HCEC 1CT (cell line): ENCODE data around the gene CDON.
"Not testable (repeated sequence)": the region's sequence is repeated elsewhere in the genome, so short reads cannot be mapped to it uniquely, and the experiment has no call there.

Experiments
- DNase-seq: peaks from one replicate; pipeline ENCODE4 v3.0.0-alpha.2; 2017

The CDON gene

DNA sequence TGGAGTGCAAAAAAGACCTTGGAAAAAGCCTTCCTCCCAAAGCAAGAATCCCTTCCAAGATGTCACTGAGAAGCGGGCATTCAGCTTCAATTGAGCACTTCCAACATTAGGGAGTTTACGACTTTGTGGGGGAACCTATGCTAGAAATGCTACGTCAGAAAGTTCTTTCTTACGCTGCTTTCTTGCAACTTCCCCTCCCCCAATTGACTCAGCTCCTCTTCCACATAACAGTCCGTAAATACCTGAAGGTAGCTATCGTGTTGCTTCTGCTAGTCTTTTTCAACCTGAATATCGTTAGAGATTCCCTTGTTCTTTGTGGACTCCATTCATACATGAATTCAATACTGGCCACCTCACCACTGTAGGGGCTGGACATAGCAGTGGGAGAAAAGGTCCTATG, 69.8 kb downstream of the CDON start:
- no peak for DNase-seq

GRCh38 chr11:125990244-125990643, 72.4 kb downstream of the CDON start:
- DNase-seq: no peak

GRCh38 chr11:125987066-125987641, 75.5 kb downstream of the CDON start:
- DNase-seq: no peak

DNA sequence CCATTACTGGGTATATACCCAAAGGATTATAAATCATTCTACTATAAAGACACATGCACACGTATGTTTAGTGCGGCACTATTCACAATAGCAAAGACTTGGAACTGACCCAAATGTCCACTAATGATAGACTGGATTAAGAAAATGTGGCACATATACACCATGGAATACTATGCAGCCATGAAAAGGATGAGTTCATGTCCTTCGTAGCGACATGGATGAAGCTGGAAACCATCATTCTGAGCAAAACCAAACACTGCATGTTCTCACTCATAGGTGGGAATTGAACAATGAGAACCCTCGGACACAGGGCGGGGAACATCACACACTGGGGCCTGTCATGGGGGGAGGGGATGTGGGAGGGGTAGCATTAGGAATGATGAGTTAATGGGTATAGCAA, 76.7 kb downstream of the CDON start:
- not testable (repeated sequence) for DNase-seq

GRCh38 chr11:125982348-125982730, 80.3 kb downstream of the CDON start:
- no peak for DNase-seq

- no peak for DNase-seq
Observed at GRCh38 chr11:125980436-125980835, 82.2 kb downstream of the CDON start.

- DNase-seq: no peak
Observed at GRCh38 chr11:125979511-125979910, 83.2 kb downstream of the CDON start.

DNA sequence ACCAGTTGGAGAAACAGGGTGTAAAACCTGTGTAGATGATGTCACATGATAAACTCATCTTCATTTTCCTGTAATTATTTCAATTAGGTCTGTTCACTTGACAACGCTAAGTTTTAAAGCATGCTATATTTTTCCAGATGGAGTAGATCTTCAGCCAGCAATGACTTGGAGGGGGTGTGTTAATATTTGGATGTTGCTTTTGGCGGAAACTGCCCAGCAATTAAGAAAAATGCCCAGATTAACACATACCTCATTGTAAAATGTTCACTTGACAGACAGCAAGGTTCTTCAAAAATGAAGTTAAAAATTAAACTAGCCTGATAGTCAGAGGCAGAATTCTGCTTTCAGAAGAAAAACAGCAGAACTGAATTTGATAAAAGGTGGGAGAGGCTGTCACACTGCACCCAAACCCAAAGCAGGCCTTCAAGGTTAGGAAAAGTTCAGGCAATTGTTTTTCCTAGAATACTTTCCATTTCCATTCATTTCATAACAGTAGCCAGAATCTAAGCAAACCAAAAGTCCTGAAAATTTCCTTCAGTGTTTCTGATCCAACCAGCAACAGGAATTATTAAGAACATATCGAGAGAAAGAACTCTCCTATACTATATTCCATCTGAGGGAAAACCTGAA, 83.8 kb downstream of the CDON start:
- DNase-seq: no peak

- DNase-seq: no peak
Observed at GRCh38 chr11:125978181-125978716, 84.4 kb downstream of the CDON start.

- DNase-seq: no peak
Observed at GRCh38 chr11:125977333-125977732, 85.3 kb downstream of the CDON start.

DNA sequence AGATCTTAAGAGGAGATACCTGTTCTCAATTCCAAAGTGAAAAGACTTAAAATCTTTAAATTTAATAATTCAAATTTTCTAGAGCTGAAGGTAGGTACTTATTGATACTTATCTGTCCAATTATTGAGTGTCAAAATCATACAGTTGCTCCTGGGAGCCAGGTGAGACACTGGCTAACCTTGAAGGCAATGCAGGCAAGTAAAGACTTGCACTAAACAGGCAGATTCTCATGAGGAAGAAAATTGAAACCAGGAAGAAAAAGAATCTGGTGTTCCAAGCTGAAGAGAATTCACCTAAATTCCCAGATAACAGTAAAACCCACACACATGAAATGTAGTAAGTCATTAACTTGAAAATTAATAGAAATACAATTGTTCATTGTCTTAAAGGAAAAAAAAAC, 86.5 kb downstream of the CDON start:
- DNase-seq: no peak

- no peak for DNase-seq
Observed at GRCh38 chr11:125975634-125976033, 87.0 kb downstream of the CDON start.

DNA sequence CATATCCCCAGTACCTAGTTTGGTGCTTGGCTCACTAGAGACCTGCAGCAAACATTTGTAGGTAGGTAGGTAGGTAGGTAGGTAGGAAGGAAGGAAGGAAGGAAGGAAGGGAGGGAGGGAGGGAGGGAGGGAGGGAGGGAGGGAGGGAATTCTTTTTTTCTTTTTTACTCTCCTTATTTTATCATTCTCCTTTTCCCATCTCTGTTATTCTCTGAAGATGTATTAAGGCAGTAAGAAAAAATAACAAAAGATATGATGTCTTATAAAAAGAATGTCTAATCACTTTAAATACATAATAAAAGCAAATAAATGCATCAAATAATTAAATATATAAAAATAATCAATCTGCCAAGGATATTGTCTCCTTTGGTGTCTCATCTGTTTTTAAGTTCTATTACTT, 88.4 kb downstream of the CDON start:
- DNase-seq: no peak

DNA sequence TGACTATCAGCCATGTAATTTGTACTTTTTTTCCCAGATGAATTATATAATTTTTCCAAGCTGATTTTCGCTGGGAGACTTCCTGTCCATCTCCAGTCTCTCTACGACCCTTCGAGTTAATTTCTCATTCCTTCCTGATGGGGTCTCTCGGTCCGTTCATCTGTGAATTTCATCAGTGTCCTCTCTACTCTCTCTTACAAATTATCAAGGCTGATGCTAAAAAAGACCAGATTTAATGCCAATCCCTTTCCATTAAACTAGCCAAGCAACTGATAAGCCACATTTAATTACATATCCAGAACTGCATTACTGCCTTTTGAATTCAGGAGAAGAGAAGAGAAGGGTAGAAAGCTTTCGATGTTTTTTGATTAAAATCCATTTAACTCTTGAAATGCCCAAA, 91.0 kb downstream of the CDON start:
- DNase-seq: no peak

DNA sequence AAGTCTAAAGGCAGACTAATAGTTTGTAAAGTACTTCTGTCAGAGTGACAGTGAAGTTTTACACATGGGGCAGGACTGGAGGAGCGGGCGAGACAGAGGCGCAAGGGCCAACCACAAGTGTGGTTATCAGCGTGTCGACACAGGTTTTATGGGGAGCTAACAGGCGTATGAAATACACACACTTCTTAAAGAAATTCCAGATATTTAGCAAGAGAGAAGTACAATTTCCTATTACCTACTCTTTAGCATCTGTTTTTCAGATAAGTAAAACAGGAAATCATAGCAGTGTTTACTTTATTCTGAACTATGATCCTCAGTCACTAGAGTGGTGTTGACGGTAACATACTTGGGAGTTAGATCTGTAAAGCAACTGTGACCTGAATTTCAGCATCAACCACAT, 94.3 kb downstream of the CDON start:
- no peak for DNase-seq

- DNase-seq: no peak
Observed at GRCh38 chr11:125967515-125967914, 95.2 kb downstream of the CDON start.

GRCh38 chr11:125960771-125961170, 101.9 kb downstream of the CDON start:
- no peak for DNase-seq

DNA sequence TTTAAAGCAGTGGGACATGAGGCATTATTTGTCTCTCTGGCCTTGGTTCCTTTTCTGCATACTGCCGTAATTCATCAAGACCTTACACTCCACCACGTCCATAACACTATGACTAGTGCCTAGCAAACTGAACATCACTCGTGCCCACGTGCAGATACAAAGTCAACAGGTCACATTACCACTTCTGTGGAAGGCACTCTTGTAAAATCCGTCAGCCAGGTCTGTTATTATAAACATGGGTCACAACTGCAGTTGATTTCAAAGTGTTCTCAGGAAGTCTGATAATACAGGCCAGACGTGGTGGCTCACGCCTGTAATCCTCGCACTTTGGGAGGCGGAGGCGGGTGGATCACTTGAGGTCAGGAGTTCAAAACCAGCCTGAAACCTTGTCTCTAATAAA, 102.7 kb downstream of the CDON start:
- DNase-seq: no peak

DNA sequence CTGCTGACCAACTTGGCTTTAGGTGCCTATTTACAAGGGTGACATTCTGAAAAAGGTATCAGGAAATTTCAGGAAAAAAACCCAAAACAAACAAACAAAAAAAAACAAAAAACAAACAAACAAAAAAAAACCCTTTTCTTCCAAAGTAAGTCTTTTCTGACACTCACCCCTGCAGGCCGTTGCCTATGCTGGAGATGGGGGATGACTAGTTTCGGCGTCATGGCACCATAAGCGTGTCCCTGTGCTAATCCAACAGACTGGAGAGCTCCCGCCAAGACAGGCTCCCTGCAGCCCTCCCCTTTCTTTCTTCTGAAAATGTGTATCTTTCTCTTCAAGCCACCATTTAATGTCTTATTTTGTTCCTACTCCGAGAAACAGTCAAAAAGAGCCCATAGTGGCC, 103.2 kb downstream of the CDON start:
- no peak for DNase-seq

- no peak for DNase-seq
Observed at GRCh38 chr11:125958872-125959400, 103.7 kb downstream of the CDON start.

DNA sequence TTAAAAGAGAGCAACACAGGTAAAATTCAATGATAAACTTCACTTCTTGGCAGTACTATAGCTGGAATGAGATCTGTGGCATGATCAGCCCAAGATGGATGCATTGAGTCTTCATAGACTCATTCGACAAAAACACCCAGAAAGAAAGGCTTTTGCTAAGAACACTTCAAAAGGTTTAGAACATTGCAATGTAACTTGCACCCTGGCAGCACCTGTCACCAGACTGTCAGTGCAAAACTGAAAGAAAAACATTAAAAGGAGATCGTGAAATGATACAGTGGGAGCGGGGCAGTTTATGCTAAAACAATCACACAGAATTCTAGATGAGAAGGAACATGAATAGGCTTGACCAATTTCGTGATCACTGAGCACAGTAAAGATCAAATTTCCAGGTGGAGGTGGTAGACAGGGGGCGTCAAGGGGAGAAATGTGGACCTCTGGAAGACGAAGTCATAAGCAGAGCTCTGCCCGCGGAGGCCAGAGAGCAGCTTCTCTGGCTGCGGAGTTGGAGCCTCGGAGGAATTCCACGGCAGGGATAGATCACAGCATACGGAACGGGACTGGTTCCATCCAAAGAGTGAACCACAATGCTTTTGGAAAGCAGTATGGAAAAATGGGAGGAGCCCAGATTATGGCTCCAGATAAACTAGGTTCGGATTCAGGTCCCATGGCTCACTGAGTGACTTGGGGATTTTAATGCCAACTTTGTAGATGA, 104.9 kb downstream of the CDON start:
- no peak for DNase-seq

DNA sequence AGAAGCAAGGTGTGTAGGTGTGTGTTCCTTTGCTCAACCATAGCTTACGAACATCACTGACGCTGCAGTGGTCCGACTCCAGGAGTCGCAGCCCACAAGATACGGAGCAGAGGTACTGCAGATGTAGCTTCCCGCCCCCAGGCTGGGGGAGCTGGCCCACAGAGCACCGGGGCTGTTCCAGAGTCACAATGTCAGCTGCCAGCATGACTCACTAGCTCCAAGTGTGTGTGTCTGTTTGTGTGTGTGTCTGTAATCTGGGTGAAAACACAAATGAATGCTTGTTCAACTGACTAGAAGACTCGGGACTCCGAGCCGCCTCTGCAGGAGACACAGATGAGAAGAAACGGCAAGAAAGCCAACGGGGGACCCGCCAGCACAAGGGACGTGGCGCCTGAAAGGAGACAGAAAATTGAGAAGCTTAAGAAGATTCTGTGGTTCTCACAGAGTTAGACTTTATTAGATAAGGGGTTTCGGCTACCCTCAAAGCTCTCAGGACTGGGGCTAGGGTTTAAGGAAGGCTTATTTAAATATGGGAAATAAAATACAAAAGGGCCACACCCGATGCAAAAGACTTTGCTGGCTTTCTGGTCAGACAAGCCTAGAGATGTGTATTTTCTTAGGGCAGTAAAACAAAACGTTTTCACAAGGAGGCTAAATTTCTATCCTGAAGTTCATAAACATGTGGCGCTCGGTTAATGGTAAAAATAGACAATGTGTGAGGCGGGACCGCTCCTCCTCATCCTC, 106.1 kb downstream of the CDON start:
- DNase-seq: no peak

DNA sequence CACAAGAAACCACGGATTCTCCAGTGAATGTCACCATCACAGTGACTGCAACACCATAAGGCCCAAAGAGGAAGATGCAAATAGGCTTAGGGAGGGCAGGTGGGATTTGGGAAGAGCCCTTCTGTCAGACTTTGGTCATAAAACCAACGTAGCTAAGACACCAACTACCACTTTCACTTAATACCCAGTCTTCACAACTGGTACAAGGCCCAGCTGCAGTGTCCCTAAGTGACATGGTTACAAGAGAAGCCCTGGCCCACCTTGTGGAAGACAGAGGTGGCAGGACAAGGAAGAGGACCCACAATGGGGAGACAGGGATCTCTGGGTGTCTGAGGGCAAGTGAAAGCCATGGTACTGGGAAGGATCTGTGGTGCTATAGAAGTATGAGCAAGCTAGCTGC, 106.8 kb downstream of the CDON start:
- no peak for DNase-seq
